Measurements from ENCODE around the gene RGS21.

The RGS21 gene

GRCh38 chr1:192395211-192395610, 78.4 kb downstream of the RGS21 start:
- Histone ChIP-seq H3K9me3 (ENCODE audit: insufficient read depth, low read depth, low read length) (no peaks in the 10 kb centered on the region), H3K9me2 (replicated peaks; ENCODE audit: low read depth, low read length) (no peaks in the 10 kb centered on the region), H3K4me1 (ENCODE audit: insufficient read depth, low read length, poor library complexity, severe bottlenecking) (peaks cover 7% of the 10 kb centered on the region), H3K79me2 (ENCODE audit: insufficient read depth, low read length) (no peaks in the 10 kb centered on the region), H3K9ac (ENCODE audit: low read depth, low read length, poor library complexity, severe bottlenecking) (no peak overlapping the region), H3K27me3 (ENCODE audit: insufficient read depth, low read length, poor library complexity, severe bottlenecking) (no peaks in the 10 kb centered on the region), H3F3A (ENCODE audit: low read depth) (no peaks in the 10 kb centered on the region), H2AFZ (ENCODE audit: low read length) (no peak overlapping the region), H3K4me3 (ENCODE audit: low read length, poor library complexity, severe bottlenecking) (no peak overlapping the region), H3K36me3 (ENCODE audit: insufficient read depth, low read length) (no peaks in the 10 kb centered on the region), H3K4me2 (ENCODE audit: low read depth, low read length, poor library complexity, severe bottlenecking) (no peak overlapping the region), H4K20me1 (ENCODE audit: insufficient read depth, low read length, poor library complexity, severe bottlenecking) (no peaks in the 10 kb centered on the region)
- TF ChIP-seq CTCF (conservative IDR thresholded peaks at IDR 0.05; ENCODE audit: low read length) (no peak), EZH2phosphoT487 (IDR thresholded peaks at IDR 0.05; ENCODE audit: borderline replicate concordance) (no peak)

GRCh38 chr1:192395895-192396294, 79.1 kb downstream of the RGS21 start:
- Histone ChIP-seq H3K36me3 (ENCODE audit: insufficient read depth, low read length) (no peaks in the 10 kb centered on the region), H3K27me3 (ENCODE audit: insufficient read depth, low read length, poor library complexity, severe bottlenecking) (no peaks in the 10 kb centered on the region), H3K4me2 (ENCODE audit: low read depth, low read length, poor library complexity, severe bottlenecking) (no peak overlapping the region), H3K9ac (ENCODE audit: low read depth, low read length, poor library complexity, severe bottlenecking) (no peak overlapping the region), H3K9me3 (ENCODE audit: insufficient read depth, low read depth, low read length) (no peaks in the 10 kb centered on the region), H3K79me2 (ENCODE audit: insufficient read depth, low read length) (no peaks in the 10 kb centered on the region), H3F3A (ENCODE audit: low read depth) (no peaks in the 10 kb centered on the region), H3K9me2 (replicated peaks; ENCODE audit: low read depth, low read length) (no peaks in the 10 kb centered on the region), H2AFZ (ENCODE audit: low read length) (no peak overlapping the region), H4K20me1 (ENCODE audit: insufficient read depth, low read length, poor library complexity, severe bottlenecking) (no peaks in the 10 kb centered on the region), H3K4me1 (ENCODE audit: insufficient read depth, low read length, poor library complexity, severe bottlenecking) (peaks cover 7% of the 10 kb centered on the region), H3K4me3 (ENCODE audit: low read length, poor library complexity, severe bottlenecking) (no peak overlapping the region)
- no peak for TF ChIP-seq CTCF (conservative IDR thresholded peaks at IDR 0.05; ENCODE audit: low read length)
- no peak for TF ChIP-seq EZH2phosphoT487 (IDR thresholded peaks at IDR 0.05; ENCODE audit: borderline replicate concordance)

GRCh38 chr1:192399161-192399560, 82.4 kb downstream of the RGS21 start:
- Histone ChIP-seq H3K4me2 (ENCODE audit: low read depth, low read length, poor library complexity, severe bottlenecking) (no peak overlapping the region), H2AFZ (ENCODE audit: low read length) (no peak overlapping the region), H3K79me2 (ENCODE audit: insufficient read depth, low read length) (no peaks in the 10 kb centered on the region), H3K9ac (ENCODE audit: low read depth, low read length, poor library complexity, severe bottlenecking) (no peak overlapping the region), H3K27me3 (ENCODE audit: insufficient read depth, low read length, poor library complexity, severe bottlenecking) (no peaks in the 10 kb centered on the region), H3F3A (ENCODE audit: low read depth) (no peaks in the 10 kb centered on the region), H3K4me1 (ENCODE audit: insufficient read depth, low read length, poor library complexity, severe bottlenecking) (no peaks in the 10 kb centered on the region), H3K36me3 (ENCODE audit: insufficient read depth, low read length) (no peaks in the 10 kb centered on the region), H3K9me3 (ENCODE audit: insufficient read depth, low read depth, low read length) (no peaks in the 10 kb centered on the region), H3K9me2 (replicated peaks; ENCODE audit: low read depth, low read length) (no peaks in the 10 kb centered on the region), H4K20me1 (ENCODE audit: insufficient read depth, low read length, poor library complexity, severe bottlenecking) (no peaks in the 10 kb centered on the region), H3K4me3 (ENCODE audit: low read length, poor library complexity, severe bottlenecking) (no peak overlapping the region)
- TF ChIP-seq EZH2phosphoT487 (IDR thresholded peaks at IDR 0.05; ENCODE audit: borderline replicate concordance) (no peak), CTCF (conservative IDR thresholded peaks at IDR 0.05; ENCODE audit: low read length) (no peak)
